H1 (cell line): ENCODE measurements around the gene PGGHG. TPM values are rescaled to one million over a fixed set of nuclear protein-coding genes. Genes with fewer than 3 reads are reported as not detected.

Experiments
- CTCF ChIA-PET: fragments of 300-600 bp; sonication (Branson Sonifier 250); formaldehyde crosslinking; loops from one replicate; lab custom pipeline; 2021; ENCODE audit not compliant: partially characterized antibody; lab: Charles Lee
- POLR2A ChIA-PET: fragments of 300-600 bp; sonication (Branson Sonifier 250); formaldehyde crosslinking; loops from one replicate; lab custom pipeline; 2021; ENCODE audit warnings: inconsistent platforms; ENCODE audit not compliant: partially characterized antibody; lab: Charles Lee
- DNase-seq, 2 experiments: peaks; one replicate each; pipeline versions ENCODE4 v3.0.0 to v3.0.0-alpha.2; 2010 to 2022; ENCODE audit warnings: low spot score in 2 of 2, low read depth in 1 of 2, mixed read lengths in 1 of 2
- FAIRE-seq: peaks from 2 replicates; lab custom pipeline; 2011; peaks lifted over from hg19 to GRCh38; lab: Jason Lieb, UNC
- H2AFZ ChIP-seq: 2 replicates; pipeline ENCODE4 v1.8.1; 2012; ENCODE audit warnings: low read length, inconsistent platforms
- H2AK5ac ChIP-seq: 2 replicates; pipeline ENCODE4 v1.6.1; 2013; ENCODE audit warnings: low read depth, low read length
- H2BK120ac ChIP-seq: replicated peaks from 2 replicates; pipeline ENCODE3; 2013; ENCODE audit warnings: low read depth, low read length, inconsistent platforms
- H2BK12ac ChIP-seq: 2 replicates; pipeline ENCODE4 v1.6.1; 2013; ENCODE audit warnings: low read depth, low read length
- H2BK15ac ChIP-seq: 2 replicates; pipeline ENCODE4 v1.6.1; 2013; ENCODE audit warnings: low read length
- H2BK20ac ChIP-seq: 2 replicates; pipeline ENCODE4 v1.6.1; 2013; ENCODE audit warnings: low read length
- H2BK5ac ChIP-seq: 2 replicates; pipeline ENCODE4 v1.6.1; 2013; ENCODE audit warnings: low read depth, low read length
- H3K14ac ChIP-seq: 2 replicates; pipeline ENCODE4 v1.6.1; 2013; ENCODE audit warnings: inconsistent platforms; ENCODE audit not compliant: insufficient read length
- H3K18ac ChIP-seq: 2 replicates; pipeline ENCODE4 v1.6.1; 2013; ENCODE audit warnings: low read length; ENCODE audit errors: extremely low read depth
- H3K23ac ChIP-seq: 2 replicates; pipeline ENCODE4 v1.6.1; 2013; ENCODE audit warnings: inconsistent platforms; ENCODE audit not compliant: insufficient read length
- H3K23me2 ChIP-seq: 2 replicates; pipeline ENCODE4 v1.6.1; 2013; ENCODE audit warnings: low read depth, low read length
- H3K27ac ChIP-seq: 2 replicates; pipeline ENCODE4 v1.6.1; 2011; ENCODE audit warnings: low read depth, low read length, inconsistent platforms
- H3K27me3 ChIP-seq, 4 experiments: replicated peaks in 1 of 4; 1 replicate in 1 of 4; 2 replicates in 3 of 4; pipeline versions ENCODE4 v1.6.1 to v1.8.1; 2011 to 2013; ENCODE audit warnings: low read length in 3 of 4, mild to moderate bottlenecking in 3 of 4, inconsistent platforms in 2 of 4, mixed read lengths in 2 of 4, moderate library complexity in 1 of 4; ENCODE audit not compliant: control insufficient read depth in 3 of 4, insufficient read depth in 3 of 4; ENCODE audit errors: extremely low read depth in 1 of 4
- H3K36me3 ChIP-seq, 4 experiments: 2 replicates each; pipeline versions ENCODE4 v1.6.1 to v1.8.1; 2011 to 2013; ENCODE audit warnings: mild to moderate bottlenecking in 4 of 4, low read length in 3 of 4, moderate library complexity in 2 of 4, control low read depth in 1 of 4, inconsistent platforms in 1 of 4; ENCODE audit not compliant: insufficient read depth in 4 of 4, control insufficient read depth in 2 of 4
- H3K4ac ChIP-seq: replicated peaks from 2 replicates; pipeline ENCODE3; 2013; ENCODE audit warnings: low read length, low read depth, mixed read lengths, inconsistent platforms; ENCODE audit not compliant: insufficient read length
- H3K4me1 ChIP-seq, 4 experiments: replicated peaks in 1 of 4; 1 replicate in 1 of 4; 2 replicates in 3 of 4; pipeline versions ENCODE4 v1.6.1 to v1.8.1; 2011 to 2013; ENCODE audit warnings: low read length in 3 of 4, inconsistent platforms in 2 of 4, mixed read lengths in 1 of 4; ENCODE audit not compliant: insufficient read depth in 4 of 4, control insufficient read depth in 3 of 4
- H3K4me2 ChIP-seq, 2 experiments: 2 replicates each; pipeline versions ENCODE4 v1.6.1 to v1.8.1; 2011 to 2013; ENCODE audit warnings: low read depth in 2 of 2, low read length in 2 of 2, control low read depth in 1 of 2, inconsistent platforms in 1 of 2, mild to moderate bottlenecking in 1 of 2; ENCODE audit not compliant: insufficient read depth in 1 of 2
- H3K4me3 ChIP-seq, 4 experiments: fragments of 200-600, 300-600 bp in 1 of 4; sonication (generic), shearing (Covaris generic), sonication (Bioruptor Twin) in 1 of 4; 2 replicates each; pipeline versions ENCODE4 v1.5.1 to v1.8.1; 2011 to 2016; ENCODE audit warnings: low read length in 4 of 4, low read depth in 3 of 4, control low read depth in 2 of 4, inconsistent platforms in 2 of 4, mild to moderate bottlenecking in 2 of 4, mixed read lengths in 1 of 4, moderate library complexity in 1 of 4; ENCODE audit not compliant: insufficient read depth in 2 of 4; ENCODE audit errors: extremely low read depth in 1 of 4
- H3K56ac ChIP-seq: replicated peaks from 2 replicates; pipeline ENCODE3; 2013; ENCODE audit warnings: low read depth, mild to moderate bottlenecking, mixed read lengths, low read length, inconsistent platforms; ENCODE audit not compliant: insufficient read length
- H3K79me1 ChIP-seq: 2 replicates; pipeline ENCODE4 v1.6.1; 2013; ENCODE audit warnings: low read depth, low read length, control low read depth
- H3K79me2 ChIP-seq, 2 experiments: 2 replicates each; pipeline versions ENCODE4 v1.6.1 to v1.8.1; 2012 to 2013; ENCODE audit warnings: low read length in 2 of 2, mild to moderate bottlenecking in 2 of 2, inconsistent platforms in 1 of 2; ENCODE audit not compliant: insufficient read depth in 2 of 2, control insufficient read depth in 1 of 2
- H3K9ac ChIP-seq, 4 experiments: replicated peaks in 1 of 4; 1 replicate in 1 of 4; 2 replicates in 3 of 4; pipeline versions ENCODE4 v1.6.1 to v1.8.1; 2011 to 2013; ENCODE audit warnings: low read depth in 3 of 4, low read length in 3 of 4, control low read depth in 2 of 4, mild to moderate bottlenecking in 2 of 4, moderate library complexity in 2 of 4, inconsistent platforms in 1 of 4; ENCODE audit errors: extremely low read depth in 1 of 4
- H3K9me3 ChIP-seq, 2 experiments: 2 replicates each; pipeline versions ENCODE4 v1.6.1 to v1.8.1; 2012 to 2013; ENCODE audit warnings: mild to moderate bottlenecking in 2 of 2, moderate library complexity in 2 of 2, control low read depth in 1 of 2, inconsistent platforms in 1 of 2, low read depth in 1 of 2, low read length in 1 of 2, mixed read lengths in 1 of 2; ENCODE audit not compliant: insufficient read depth in 2 of 2
- H4K20me1 ChIP-seq, 2 experiments: replicated peaks in 1 of 2; 2 replicates each; pipeline versions ENCODE3 to v1.8.1; 2011 to 2013; ENCODE audit warnings: inconsistent platforms in 2 of 2, low read length in 2 of 2, mild to moderate bottlenecking in 1 of 2; ENCODE audit not compliant: insufficient read depth in 2 of 2, control insufficient read depth in 1 of 2
- H4K5ac ChIP-seq: 2 replicates; pipeline ENCODE4 v1.6.1; 2013; ENCODE audit warnings: low read length, low read depth, mixed read lengths, inconsistent platforms; ENCODE audit not compliant: insufficient read length
- H4K8ac ChIP-seq: 2 replicates; pipeline ENCODE4 v1.8.0; 2013; ENCODE audit warnings: mild to moderate bottlenecking, moderate library complexity, low read length, inconsistent platforms; ENCODE audit not compliant: insufficient read depth; ENCODE audit errors: extremely low read depth
- H4K91ac ChIP-seq: replicated peaks from 2 replicates; pipeline ENCODE3; 2013; ENCODE audit warnings: low read length, mixed read lengths, inconsistent platforms; ENCODE audit not compliant: insufficient read length
- ASH2L ChIP-seq: fragments of 200-600, 300-600 bp; sonication (generic); IDR thresholded peaks from one replicate; pipeline ENCODE4 v1.7.1; 2017; ENCODE audit warnings: low read length
- ATF3 ChIP-seq: IDR thresholded peaks from 2 replicates; pipeline ENCODE4 v1.6.1; 2011; ENCODE audit warnings: low read depth, mild to moderate bottlenecking, low read length; ENCODE audit not compliant: insufficient read depth
- BCL11A ChIP-seq, 2 experiments: IDR thresholded peaks; one replicate each; pipeline ENCODE4 v1.6.1; 2011; ENCODE audit warnings: low read depth in 2 of 2, low read length in 2 of 2, mild to moderate bottlenecking in 2 of 2
- CEBPB ChIP-seq: IDR thresholded peaks from 2 replicates; pipeline ENCODE4 v1.6.1; 2012; ENCODE audit warnings: low read depth, low read length
- EP300 ChIP-seq, 2 experiments: IDR thresholded peaks; 1 replicate in 1 of 2; 2 replicates in 1 of 2; pipeline ENCODE4 v1.6.1; 2011 to 2012; ENCODE audit warnings: low read depth in 2 of 2, low read length in 2 of 2, mild to moderate bottlenecking in 2 of 2, borderline replicate concordance in 1 of 2, inconsistent platforms in 1 of 2, moderate library complexity in 1 of 2
- EZH2 ChIP-seq: fragments of 200-600 bp; sonication (generic); IDR thresholded peaks from 2 replicates; pipeline ENCODE4 v1.7.1; 2012; ENCODE audit warnings: low read depth, mild to moderate bottlenecking, moderate library complexity, low read length, inconsistent platforms; ENCODE audit not compliant: severe bottlenecking
- JUN ChIP-seq: IDR thresholded peaks from 2 replicates; pipeline ENCODE4 v1.6.1; 2011; ENCODE audit warnings: low read depth, mild to moderate bottlenecking, improper control_type of control experiment, low read length
- POLR2A ChIP-seq, 2 experiments: IDR thresholded peaks; 1 replicate in 1 of 2; 2 replicates in 1 of 2; pipeline ENCODE4 v1.6.1; 2011; ENCODE audit warnings: low read depth in 2 of 2, low read length in 2 of 2, mild to moderate bottlenecking in 2 of 2; ENCODE audit errors: control extremely low read depth in 1 of 2
- POLR2AphosphoS5 ChIP-seq: IDR thresholded peaks from 2 replicates; pipeline ENCODE4 v1.6.1; 2011; ENCODE audit warnings: low read depth, low read length
- POU5F1 ChIP-seq: IDR thresholded peaks from 2 replicates; pipeline ENCODE4 v1.6.1; 2011; ENCODE audit warnings: low read depth, mild to moderate bottlenecking, low read length, moderate library complexity
- RBBP5 ChIP-seq: IDR thresholded peaks from 2 replicates; pipeline ENCODE4 v1.7.1; 2012; ENCODE audit warnings: low read depth, mild to moderate bottlenecking, inconsistent platforms, low read length, moderate library complexity, borderline replicate concordance
- SAP30 ChIP-seq: fragments of 300-600 bp; sonication (generic); IDR thresholded peaks from 2 replicates; pipeline ENCODE4 v1.7.1; 2012; ENCODE audit warnings: low read length, moderate library complexity, mild to moderate bottlenecking, inconsistent platforms; ENCODE audit not compliant: insufficient read depth, insufficient replicate concordance
- SIRT6 ChIP-seq: IDR thresholded peaks from one replicate; pipeline ENCODE4 v1.7.1; 2012; ENCODE audit warnings: low read length, inconsistent platforms
- SRF ChIP-seq: IDR thresholded peaks from 2 replicates; pipeline ENCODE4 v1.6.1; 2011; ENCODE audit warnings: mild to moderate bottlenecking, low read depth, low read length, moderate library complexity
- WGBS, 2 experiments: shearing (Covaris generic) in 1 of 2; methylation state at CpG; one replicate each; pipeline versions ENCODE4 v1.1.6 to v1.1.7; 2013 to 2015; ENCODE audit warnings: low lambda C conversion rate in 2 of 2, mixed read lengths in 2 of 2, inconsistent platforms in 1 of 2, low coverage in 1 of 2, missing lambda C conversion rate in 1 of 2; ENCODE audit not compliant: insufficient replicate concordance in 2 of 2, insufficient coverage in 1 of 2, insufficient read length in 1 of 2; ENCODE audit errors: extremely low coverage in 1 of 2, missing lambda C conversion rate in 1 of 2; 5-methylcytosine and 5-hydroxymethylcytosine counted together
- polyA plus RNA-seq, 7 experiments: library from polyadenylated mRNA; depleted of rRNA in 3 of 7; stranded (reverse) in 5 of 7; unstranded in 2 of 7; fragments of >200 nt in 5 of 7; fragments of 200-250 nt in 2 of 7; gene quantifications; 1 replicate in 5 of 7; 2 replicates in 1 of 7; 4 replicates in 1 of 7; pipeline versions ENCODE4 v1.2.1 to v1.2.3, GENCODE V29; 2011 to 2013; ENCODE audit warnings: missing spikeins in 2 of 7, mixed read lengths in 2 of 7
- total RNA-seq: library from RNA; stranded (reverse); fragmentation: NEBNext Ultra II Directional; extraction: Animal tissue kit (Norgen Biotek cat#: 25700); gene quantifications from 2 replicates; pipeline ENCODE4 v1.2.1, GENCODE V29; 2021

Gene PGGHG
- total and polyA plus RNA-seq, 2 of the 8 experiments (the other 6 are each of a cell fraction or from before 2014, with no cell fraction given), result 34.8 to 60.7 TPM

GRCh38 chr11:244376-244775, 44.5 kb upstream of the PGGHG start:
- 90% methylated on average over 2 of the region's 2 CpGs; no CpG with 5 or more reads in 1 of the 2 experiments for WGBS, 2 experiments

More at GRCh38 chr11:244376-244775, 44.5 kb upstream of the PGGHG start:
- H2BK15ac ChIP-seq, result no peak overlapping the region
- H4K8ac ChIP-seq, result no peak overlapping the region
- no peak overlapping the region for H4K91ac ChIP-seq
- H2BK120ac ChIP-seq, result no peak overlapping the region
- peaks cover 4 to 11% of the 10 kb centered on the region in 2 experiments; a peak in 2 of 4 replicates for H3K79me2 ChIP-seq
- H2BK12ac ChIP-seq, result no peak overlapping the region
- no peak overlapping the region for H2BK20ac ChIP-seq
- no peaks in the 10 kb centered on the region; a peak in 1 of 7 replicates for H3K27me3 ChIP-seq
- FAIRE-seq, result no peak
- H3K23me2 ChIP-seq, result no peaks in the 10 kb centered on the region
- H3K4me2 ChIP-seq, result no peak overlapping the region
- no peaks in the 10 kb centered on the region for H3K4me1 ChIP-seq
- TF ChIP-seq ASH2L (no peak), SAP30 (no peak), CEBPB (no peak), POLR2A (IDR thresholded peaks at IDR 0.05; ENCODE audit: control extremely low read depth in 1 of 2, low read depth in 2 of 2, low read length in 2 of 2) (no peak), BCL11A (IDR thresholded peaks at IDR 0.05; ENCODE audit: low read depth in 2 of 2, low read length in 2 of 2) (no peak), POLR2AphosphoS5 (no peak), SRF (no peak), SIRT6 (no peak), RBBP5 (no peak), ATF3 (no peak), JUN (no peak), EP300 (IDR thresholded peaks at IDR 0.05; ENCODE audit: borderline replicate concordance in 1 of 2, low read depth in 2 of 2, low read length in 2 of 2) (no peak), EZH2 (no peak), POU5F1 (no peak)
- TF ChIP-seq, all 59 proteins: peak for 0
- POLR2A ChIA-PET, result interaction anchor here (0.7 kb wide), 1 partner anchor 114 kb away, joined by 3 read pairs; no protein-coding TSS in a partner anchor
- Histone ChIP-seq H3K18ac (no peak overlapping the region), H3K36me3 (peaks cover 14 to 60% (median 43%) of the 10 kb centered on the region in 4 experiments), H3K9me3 (no peaks in the 10 kb centered on the region), H3K4me3 (no peak overlapping the region), H3K23ac (no peak overlapping the region), H3K27ac (no peak overlapping the region), H2AFZ (no peak overlapping the region), H4K5ac (no peak overlapping the region), H2AK5ac (no peak overlapping the region), H3K79me1 (no peaks in the 10 kb centered on the region; the same call in 1 of the 2 replicates), H3K56ac (no peak overlapping the region), H4K20me1 (peaks cover 0 to 3% of the 10 kb centered on the region in 2 experiments), H2BK5ac (no peak overlapping the region), H3K14ac (no peak overlapping the region), H3K4ac (no peak overlapping the region), H3K9ac (no peak overlapping the region)
- CTCF ChIA-PET, result interaction anchor here (1.3 to 8.7 kb wide), 2 partner anchors 8 to 118 kb away, joined by 3 to 88 read pairs; no protein-coding TSS in a partner anchor
- DNase-seq, result no peak
